NCI-H69 (cell line): ENCODE results near the gene NCBP2.
A peak's percentile ranks its signal among the peaks of the same experiment; 100 is the strongest.
"Not testable (repeated sequence)": the region's sequence is repeated elsewhere in the genome, so short reads cannot be mapped to it uniquely, and the experiment has no call there.

Experiments
- DNase-seq: peaks from one replicate; lab custom pipeline; 2025; lab: John Stamatoyannopoulos, UW

NCBP2 gene

DNA sequence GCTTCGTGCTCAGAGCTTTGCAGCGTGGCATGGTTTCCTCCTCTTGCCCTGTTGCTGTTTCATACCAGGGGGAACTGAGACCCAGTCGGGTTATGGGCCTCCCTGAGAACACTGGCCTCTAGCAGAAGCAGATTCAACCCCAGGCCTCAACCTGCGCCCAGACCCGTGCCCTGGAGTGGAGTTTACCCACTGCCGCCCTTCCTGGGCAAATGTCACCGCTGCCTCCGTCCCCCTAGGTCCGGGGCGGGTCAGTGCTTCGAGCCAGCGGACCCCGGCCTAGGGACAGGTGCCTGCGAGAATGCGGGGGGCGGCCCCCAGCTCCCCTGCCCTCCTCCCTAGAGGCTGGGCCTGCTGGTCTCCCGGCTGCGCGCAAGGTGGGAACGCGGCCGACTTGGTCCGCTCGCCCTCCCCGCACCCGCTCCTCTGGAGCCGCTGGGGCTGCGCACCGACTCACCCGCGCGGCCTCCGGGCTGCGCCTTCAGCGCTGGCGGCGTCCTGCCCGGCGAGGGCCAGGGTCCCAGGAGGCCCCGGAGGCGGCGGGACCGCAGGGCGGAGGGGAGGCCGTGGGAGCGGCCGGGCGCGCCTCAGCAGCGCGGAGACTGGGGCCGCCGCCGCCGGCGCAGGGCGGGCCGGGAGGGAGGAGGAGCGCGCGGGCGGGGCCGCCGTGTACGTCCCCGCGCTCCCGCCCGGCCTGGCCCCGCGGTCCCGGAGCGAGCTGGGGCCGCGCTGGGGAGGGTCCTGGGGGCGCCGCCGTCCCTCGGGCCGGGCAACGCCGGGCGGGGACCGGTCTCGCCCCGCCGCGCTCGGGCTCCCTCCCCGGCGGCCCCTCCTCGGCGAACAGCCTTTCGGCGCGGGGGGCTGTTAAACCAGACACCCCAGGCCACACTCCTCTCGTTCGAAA lies 26.2 kb upstream of the NCBP2 start, which contains the start of gene PIGZ:
Gene PIGZ (minus strand): TSS at position 601 of the 901 bp plus-strand sequence. CDS start 16,802 bp downstream, outside the sequence.
- DNase-seq, result peak; percentile 75

DNA sequence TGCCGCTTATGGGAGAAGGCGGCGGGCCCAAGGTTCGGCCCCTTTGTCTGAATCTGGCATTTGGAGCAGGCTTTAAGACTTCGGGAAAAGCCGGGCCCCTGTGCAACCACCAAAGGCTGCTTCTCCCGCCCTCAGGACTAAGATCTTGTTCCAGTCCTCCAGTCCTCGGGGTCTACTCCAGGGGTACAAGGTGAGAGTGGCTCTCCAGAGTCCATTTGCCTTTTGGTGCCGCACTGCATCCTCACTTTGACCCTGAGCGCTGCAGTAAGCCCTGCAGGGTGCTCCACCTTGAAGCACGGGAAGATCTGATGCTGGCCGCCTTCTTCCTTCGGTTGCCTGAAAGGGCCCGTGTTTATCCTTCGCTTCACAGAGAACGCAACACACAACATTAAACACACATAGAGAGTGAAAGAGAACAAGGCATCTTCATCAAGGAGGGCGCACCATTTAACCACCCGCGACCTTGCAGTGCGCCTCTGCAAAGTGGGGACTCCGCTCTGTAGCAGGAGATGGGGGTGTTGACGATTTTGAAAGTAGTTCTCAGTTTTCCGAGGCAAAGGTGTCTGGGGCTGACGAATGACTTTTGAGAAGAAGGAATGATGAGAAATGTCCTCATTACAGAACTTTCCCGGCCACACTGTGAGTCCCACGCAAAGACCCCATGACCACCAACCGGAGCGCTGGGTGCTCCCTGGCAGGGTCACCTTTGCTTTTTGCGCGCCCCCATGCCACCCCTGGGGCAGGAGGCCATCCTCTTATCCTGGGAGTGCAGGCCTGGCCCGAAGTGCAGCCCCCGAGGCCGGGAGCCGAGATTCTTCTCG lies 25.3 kb upstream of the NCBP2 start:
- no peak for DNase-seq

DNA sequence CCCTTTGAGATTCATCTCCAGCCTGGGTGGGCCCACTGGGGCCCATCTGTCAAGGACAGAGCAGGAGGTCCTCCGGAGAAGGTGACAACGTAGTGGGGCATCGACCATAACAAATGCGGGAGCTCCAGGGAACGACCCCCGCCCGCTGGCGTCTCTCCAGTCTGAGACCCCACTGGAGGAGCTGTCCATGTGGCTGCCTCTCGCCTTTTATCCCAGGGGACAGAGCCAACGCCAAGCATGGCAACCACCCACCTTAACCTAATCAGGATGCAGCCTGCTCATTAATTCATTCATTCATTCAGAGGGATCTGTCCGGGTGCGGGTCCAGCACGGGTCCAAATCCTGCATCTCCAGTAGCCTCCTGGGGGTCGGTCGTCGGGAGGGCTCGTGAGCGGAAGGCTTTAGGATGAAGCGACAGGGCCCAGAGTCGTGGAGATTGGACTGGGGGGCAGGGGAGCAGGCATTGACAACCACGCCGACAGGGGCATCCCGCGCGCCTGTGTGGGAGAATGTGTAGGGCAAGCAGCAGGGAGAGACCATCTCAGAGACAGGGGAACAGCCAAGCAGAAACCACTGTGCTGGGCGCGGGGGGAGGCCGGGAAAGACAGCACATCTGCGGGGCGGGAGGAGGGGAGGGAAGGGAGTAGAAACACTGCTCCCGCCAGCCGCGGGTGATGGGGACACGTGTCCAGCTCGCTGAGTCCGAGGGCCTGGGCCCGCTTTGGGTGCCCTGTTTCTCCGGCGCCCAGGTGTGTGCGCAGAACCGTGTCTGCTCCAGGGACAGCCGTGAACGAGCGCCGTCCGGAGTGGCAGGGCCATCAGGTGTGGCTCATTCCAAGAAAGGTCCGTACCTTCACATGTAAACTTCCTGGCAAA lies 24.4 kb upstream of the NCBP2 start:
- no peak for DNase-seq

DNA sequence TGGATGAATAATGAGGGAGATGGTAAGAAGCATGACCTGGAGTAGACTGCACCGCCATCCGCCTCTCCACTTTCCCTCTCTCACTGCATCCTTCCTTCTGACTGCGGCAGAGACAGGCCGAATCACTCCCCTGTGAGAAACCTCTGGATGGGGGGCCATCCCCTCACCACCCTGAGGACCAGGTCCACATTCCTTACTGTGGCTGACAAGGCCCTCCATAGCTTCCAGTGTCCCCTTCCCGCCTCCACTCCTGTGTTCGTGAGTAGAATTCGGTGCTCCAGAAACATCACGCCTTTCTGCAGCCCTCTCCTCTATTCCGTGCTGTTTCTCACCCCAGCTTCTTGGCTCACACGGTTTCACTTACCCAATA lies 23.5 kb upstream of the NCBP2 start:
- DNase-seq, result no peak

DNA sequence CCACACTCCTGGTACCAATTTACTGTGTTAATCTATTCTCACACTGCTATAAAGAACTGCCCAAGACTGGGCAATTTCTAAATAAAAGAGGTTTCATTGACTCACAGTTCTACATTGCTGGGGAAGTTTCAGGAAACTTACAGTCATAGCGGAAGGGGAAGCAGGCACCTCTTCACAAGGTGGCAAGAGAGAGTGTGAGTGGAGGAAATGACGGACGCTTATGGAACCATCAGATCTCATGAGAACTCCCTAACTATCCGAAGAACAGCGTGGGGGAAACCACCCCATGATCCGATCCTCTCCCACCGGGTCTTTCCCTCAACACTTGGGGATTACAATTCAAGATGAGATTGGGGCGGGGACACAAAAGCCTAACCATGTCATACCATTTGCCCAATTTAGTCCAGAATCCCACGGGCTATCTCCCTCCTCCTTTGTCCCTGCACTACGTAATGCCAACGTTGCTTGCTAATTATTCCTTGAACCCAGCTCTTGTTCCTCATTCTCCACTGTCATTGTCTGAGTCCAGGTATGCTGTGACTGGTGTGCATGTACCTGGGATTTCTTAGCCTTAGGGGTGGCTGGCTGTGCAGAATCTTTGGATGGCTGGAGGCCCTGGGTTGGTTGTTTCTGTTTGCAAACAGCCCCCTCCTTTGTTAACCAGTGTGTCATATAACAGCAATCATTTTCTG lies 22.9 kb upstream of the NCBP2 start:
- no peak for DNase-seq

DNA sequence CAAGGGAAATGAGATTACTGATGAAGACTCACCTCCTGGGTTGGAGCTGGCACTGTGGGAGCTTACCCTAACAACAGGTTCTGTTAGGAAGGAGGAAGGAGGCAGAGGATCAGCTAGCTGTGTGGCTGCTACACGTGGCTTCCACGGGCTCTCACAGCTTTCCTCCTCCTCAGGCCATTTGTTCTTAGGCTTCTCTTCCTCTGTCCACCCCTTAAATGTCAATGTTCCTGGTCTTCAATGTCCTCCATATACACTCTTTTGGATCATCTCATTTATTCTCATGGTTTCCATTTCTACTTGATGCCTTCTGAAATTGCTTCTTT lies 21.3 kb upstream of the NCBP2 start:
- DNase-seq, result no peak

DNA sequence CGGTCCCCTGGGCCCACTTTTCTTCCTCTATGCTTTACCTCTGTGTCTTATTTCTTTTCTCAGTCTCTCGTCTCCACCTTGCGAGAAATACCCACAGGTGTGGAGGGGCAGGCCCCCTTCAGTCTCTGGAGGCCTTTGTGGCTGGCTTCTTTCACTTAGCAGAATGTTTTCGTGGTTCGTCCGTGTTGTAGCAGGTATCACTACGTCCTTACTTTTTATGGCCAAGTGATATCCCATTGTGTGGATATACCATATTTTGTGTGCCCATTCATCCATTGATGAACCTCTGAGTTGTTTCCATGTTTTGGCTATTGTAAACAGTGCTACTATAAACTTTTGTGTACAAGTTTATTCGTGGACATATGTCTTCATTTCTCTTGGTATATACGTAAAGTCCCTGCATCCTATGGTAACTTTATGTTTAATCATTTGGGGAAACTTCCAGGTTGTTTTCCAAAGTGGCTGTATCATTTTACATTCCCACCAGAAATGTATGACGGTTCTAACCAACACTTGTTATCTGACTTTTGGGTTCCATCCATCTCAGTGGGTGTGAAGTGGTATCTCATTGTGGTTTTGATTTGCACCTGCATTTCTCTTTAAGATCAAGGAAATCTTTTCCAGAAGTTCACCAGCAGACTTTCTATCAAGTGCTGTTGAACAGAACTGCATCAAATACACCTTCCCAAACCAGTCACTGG lies 20.8 kb upstream of the NCBP2 start:
- no peak for DNase-seq

DNA sequence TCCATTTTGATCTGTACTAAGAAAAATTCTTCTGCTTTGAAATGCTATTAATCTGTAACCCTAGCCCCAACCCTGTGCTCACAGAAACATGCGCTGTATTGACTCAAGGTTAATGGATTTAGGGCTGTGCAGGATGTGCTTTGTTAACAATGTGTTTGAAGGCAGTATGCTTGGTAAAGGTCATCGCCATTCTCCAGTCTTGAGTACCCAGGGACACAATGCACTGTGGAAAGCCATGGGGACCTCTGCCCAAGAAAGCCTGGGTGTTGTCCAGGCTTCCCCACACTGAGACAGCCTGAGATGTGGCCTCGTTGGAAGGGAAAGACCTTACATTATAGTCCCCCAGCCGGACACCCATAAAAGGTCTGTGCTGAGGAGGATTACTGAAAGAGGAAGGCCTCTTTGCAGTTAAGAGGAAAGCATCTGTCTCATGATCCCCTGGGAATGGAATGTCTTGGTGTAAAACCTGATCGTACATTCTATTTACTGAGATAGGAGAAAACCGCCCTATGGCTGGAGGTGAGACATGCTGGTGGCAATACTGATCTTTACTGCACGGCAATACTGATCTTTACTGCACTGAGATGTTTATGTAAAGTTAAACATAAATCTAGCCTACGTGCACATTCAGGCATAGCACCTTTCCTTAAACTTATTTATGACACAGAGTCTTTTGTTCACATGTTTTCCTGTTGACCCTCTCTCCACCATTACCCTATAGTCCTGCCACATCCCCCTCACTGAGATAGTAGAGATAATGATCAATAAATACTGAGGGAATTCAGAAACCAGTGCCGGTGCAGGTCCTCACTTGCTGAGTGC lies 20.0 kb upstream of the NCBP2 start:
- peak; percentile 56 for DNase-seq

DNA sequence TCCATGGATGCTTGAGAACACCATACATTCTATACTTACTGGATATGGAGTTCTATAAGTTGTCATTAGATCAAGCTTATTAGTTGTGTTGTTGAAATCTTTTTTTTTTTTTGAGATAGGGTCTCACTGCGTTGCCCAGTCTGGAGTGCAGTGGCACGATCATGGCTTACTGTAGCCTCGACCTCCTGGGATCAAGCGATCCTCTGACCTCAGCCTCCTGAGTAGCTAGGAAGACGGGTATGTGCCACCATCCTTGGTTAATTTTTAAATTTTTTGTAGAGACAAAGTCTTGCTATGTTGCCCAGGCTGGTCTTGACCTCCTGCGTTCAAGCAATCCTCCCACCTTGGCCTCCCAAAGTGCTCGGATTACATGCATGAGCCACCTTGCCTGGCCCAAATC lies 12.5 kb upstream of the NCBP2 start:
- no peak for DNase-seq

DNA sequence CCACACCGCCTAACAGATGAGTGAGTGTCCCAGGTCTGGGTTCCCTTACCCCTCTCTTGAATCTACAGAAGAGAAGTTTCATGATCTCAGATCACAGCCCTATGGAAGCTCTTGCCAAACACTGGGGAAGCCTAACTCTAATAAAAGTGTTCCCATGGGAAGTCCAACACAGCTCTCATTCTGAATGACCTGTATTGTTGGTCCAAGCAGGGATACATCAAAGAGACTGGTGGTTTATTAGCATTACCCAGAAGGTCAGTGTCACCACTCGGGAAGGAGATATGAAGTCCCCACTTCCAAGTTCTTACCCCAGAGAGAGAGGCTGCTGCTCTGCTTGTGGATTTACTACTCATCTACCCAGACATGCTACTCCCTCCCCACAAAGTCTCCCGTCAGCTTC lies 9.0 kb upstream of the NCBP2 start:
- DNase-seq, result no peak

DNA sequence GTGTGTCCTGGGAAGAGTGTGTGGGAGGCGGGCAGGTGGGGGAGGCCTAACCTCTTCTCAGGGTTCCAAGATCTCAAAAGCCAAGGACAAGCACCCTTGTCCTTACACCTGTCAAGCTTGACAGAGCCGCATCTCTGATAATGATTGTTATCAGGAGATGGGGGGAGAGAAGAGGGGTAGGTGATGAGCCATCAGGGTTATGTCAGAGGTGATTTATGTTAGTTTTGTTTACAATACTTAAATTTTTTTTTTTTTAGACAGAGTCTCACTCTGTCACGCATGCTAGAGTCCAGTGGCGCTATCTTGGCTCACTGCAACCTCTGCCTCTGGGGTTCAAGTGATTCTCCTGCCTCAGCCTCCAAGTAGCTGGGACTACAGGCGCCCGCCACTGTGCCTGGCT lies 7.4 kb upstream of the NCBP2 start:
- DNase-seq, result no peak

DNA sequence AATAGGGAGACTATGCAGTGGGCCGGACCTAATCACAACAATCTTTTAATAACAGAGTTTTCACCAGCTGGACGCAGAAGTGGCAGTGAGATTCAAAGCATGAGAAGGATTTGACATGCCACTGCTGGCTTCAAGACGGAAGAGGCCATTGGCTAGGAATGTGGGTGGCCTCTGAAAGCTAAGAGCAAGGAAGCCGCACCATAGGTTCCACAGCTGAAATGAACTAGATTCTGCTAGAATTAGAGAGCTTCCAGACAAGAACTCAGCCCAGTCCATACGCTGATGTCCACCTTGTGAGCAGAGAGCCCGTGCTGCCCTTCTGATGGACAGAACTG lies 6.9 kb upstream of the NCBP2 start:
- no peak for DNase-seq

DNA sequence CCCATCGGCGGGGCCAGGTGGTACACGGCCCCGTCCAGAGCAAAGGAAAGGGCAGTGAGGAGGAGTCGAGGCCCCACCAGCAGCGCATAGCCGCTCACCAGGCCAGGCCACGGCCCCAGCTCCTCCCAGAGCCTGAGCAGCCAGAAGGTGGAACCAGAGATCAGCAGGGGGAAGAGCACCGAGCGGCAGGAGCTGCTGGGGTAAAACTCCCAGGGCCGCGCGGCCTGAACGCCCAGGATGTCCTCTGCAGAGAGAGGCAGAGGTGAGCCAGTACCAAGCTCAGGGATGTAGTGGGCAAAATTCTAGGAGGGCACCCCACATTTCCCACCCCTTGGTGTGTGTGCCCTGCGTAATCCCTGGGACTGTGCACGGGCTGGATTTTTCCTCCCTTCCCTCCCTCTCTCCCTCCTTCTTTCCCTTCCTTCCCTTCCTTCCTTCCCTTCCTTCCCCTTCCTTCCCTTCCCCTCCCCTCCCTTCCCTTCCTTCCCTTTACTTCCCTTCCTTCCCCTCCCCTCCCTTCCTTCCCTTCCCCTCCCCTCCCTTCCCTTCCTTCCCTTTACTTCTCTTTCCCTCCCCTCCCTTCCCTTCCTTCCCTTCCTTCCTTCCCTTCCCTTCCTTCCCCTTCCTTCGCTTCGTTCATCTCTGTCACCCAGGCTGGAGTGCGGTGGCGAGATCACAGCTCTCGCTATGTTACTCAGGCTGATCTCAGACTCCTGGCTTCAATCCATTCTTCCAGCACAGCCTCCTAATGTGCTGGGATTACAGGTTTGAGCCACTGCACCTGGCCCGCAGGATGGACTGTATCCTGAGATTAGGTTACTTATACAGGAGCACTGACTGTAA lies 6.3 kb upstream of the NCBP2 start:
- peak; percentile 81 for DNase-seq

DNA sequence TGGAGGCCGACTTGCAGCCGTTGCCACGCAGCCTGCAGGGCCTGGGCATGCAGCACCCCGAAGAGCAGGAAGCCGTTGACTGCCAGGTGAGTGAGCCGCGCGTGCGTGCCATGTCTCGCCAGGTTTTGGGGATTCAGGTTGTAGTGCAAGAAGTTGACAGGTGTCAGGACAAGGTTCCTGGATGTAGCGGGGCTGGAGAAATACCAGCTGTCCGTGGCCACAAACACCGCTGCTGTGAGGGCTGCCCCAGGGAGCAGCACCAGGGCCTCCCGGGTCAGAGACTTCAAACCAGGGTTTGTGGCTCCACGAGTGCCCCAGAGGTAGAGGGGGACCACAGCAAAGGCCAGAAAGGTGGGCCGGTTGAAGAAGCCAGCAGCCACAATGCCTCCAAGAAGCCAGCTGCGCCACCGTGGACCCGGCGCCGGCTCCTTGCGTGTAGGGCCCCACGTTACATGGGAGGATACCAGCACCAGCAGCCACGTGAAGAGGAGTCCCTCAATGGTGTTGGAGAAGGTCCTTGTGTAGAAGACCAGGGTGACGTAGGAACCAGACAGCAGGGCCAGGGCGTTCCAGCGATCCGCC lies 5.6 kb upstream of the NCBP2 start:
- DNase-seq, result no peak

DNA sequence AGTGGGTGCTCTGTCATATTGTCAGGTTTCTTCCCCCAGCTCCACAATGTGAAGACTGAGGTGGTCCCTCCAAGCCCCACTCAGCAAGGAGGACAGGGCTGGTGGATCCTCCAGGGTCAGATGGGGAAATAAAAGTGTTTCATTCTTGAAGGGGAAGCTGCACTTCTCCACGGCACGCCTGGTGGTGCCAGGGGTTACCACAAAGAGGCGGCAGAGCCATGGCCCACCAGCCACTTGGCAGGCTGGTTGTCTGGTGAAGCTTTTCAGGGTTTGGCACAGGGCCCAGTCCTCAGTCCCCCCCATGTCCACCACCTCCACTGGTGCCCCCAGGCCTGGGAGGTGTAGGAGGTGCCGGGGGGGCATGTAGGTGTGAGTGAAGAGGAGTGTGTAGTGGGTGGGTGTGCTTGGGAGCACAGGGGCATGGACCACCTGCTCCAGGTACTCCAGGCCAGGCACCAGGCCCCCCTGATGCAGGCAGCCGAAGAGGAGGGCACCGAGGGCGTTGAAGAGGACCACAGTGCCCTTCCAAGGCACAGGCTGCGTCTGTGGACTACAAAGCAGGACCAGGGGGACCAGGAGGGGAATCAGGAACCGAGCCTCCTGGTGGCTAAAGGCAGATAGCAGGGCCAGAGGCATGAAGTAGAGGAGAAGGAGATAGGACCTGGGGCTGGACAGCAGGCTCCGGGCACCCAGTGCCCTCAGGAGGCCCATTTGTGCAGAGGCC lies 5.0 kb upstream of the NCBP2 start:
- DNase-seq, result no peak

DNA sequence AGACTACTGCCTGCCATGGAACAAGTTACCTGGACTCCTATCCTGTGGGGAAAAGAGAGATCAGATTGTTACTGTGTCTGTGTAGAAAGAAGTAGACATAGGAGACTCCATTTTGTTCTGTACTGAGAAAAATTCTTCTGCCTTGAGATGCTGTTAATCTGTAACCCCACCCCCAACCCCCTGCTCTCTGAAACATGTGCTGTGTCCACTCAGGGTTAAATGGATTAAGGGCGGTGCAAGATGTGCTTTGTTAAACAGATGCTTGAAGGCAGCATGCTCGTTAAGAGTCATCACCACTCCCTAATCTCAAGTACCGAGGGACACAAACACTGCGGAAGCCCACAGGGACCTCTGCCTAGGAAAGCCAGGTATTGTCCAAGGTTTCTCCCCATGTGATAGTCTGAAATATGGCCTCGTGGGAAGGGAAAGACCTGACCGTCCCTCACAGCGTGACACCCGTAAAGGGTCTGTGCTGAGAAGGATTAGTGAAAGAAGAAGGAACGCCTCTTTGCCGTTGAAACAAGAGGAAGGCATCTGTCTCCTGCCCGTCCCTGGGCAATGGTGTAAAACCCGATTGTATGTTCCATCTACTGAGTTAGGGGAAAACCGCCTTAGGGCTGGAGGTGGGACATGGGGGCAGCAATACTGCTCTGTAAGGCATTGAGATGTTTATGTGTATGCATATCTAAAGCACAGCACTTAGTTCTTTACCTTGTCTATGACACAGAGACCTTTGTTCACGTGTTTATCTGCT lies 1.9 kb upstream of the NCBP2 start:
- not testable (repeated sequence) for DNase-seq

DNA sequence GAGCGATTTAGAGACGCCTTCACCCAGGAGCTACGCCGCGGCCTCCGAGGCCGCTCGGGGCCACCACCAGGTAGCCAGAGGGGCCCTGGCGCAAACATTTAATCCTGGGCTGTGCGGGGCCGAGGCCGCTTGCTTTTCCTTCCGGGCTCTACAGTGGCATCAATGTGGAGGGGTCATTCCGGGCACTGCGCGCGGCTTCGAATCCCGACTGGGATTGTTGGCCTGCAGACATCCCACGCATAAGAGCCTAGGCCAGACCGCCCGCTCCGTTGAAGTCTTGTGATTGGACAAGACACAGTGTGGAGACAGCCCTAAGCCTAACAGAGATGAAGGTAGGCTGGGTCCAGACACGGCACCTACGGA lies 568 bp upstream of the NCBP2 start:
- DNase-seq, result peak; percentile 51
